IMR-90 (cell line): ENCODE measurements around the gene PDE8B. TPM values are rescaled to one million over a fixed set of nuclear protein-coding genes. Genes with fewer than 3 reads are reported as not detected.

Experiments used
- ATAC-seq: fragments of 200-7000 bp; cut with Tn5 transposase; 2 replicates; pipeline ENCODE4 v1.9.1; 2020; ENCODE audit warnings: low read depth, mild to moderate bottlenecking, moderate library complexity
- BruUV-seq: library from RNA; stranded (reverse); fragments of 400-500 nt; replicated peaks from 2 replicates; lab custom pipeline; 2021; lab: Mats Ljungman, UMichigan
- CTCF ChIA-PET: fragments of 300-600 bp; formaldehyde crosslinking; extraction: SDS; loops from one replicate; lab custom pipeline; 2021; ENCODE audit warnings: antibody characterized with exemption; lab: Yijun Ruan, JAX
- POLR2A ChIA-PET: fragments of 300-600 bp; sonication (Branson Sonifier 250); formaldehyde crosslinking; loops from one replicate; lab custom pipeline; 2022; ENCODE audit warnings: antibody characterized with exemption; ENCODE audit not compliant: unreplicated experiment; lab: Charles Lee
- DNase-seq: peaks from one replicate; pipeline ENCODE4 v3.0.0; 2013
- H2AFZ ChIP-seq: replicated peaks from 2 replicates; pipeline ENCODE3; 2013; ENCODE audit warnings: low read length, mild to moderate bottlenecking; ENCODE audit not compliant: poor library complexity
- H2AK5ac ChIP-seq: 2 replicates; pipeline ENCODE4 v1.6.1; 2013; ENCODE audit warnings: low read depth, low read length, inconsistent platforms
- H2AK9ac ChIP-seq: replicated peaks from 2 replicates; pipeline ENCODE3; 2013; ENCODE audit warnings: mild to moderate bottlenecking, low read depth, low read length, moderate library complexity; ENCODE audit not compliant: poor library complexity
- H2BK120ac ChIP-seq: 2 replicates; pipeline ENCODE4 v1.6.1; 2013; ENCODE audit warnings: low read depth, low read length, inconsistent platforms
- H2BK15ac ChIP-seq: 3 replicates; pipeline ENCODE4 v1.6.1; 2013; ENCODE audit warnings: low read depth, low read length, inconsistent platforms
- H2BK20ac ChIP-seq: 2 replicates; pipeline ENCODE4 v1.6.1; 2013; ENCODE audit warnings: low read depth, mild to moderate bottlenecking, inconsistent platforms, low read length, moderate library complexity
- H2BK5ac ChIP-seq: 2 replicates; pipeline ENCODE4 v1.6.1; 2013; ENCODE audit warnings: mild to moderate bottlenecking, low read depth, low read length, inconsistent platforms; ENCODE audit not compliant: poor library complexity, severe bottlenecking
- H3K14ac ChIP-seq: replicated peaks from 2 replicates; pipeline ENCODE4 v1.6.1; 2013; ENCODE audit warnings: low read depth, low read length, inconsistent platforms
- H3K18ac ChIP-seq: 2 replicates; pipeline ENCODE4 v1.6.1; 2013; ENCODE audit warnings: low read depth, low read length, control low read depth
- H3K23ac ChIP-seq: 2 replicates; pipeline ENCODE4 v1.6.1; 2013; ENCODE audit warnings: low read depth, low read length, inconsistent platforms
- H3K27ac ChIP-seq: 2 replicates; pipeline ENCODE4 v1.5.1; 2013; ENCODE audit warnings: mild to moderate bottlenecking, control low read depth, low read length; ENCODE audit not compliant: insufficient read depth
- H3K27me3 ChIP-seq: 2 replicates; pipeline ENCODE4 v1.6.1; 2013; ENCODE audit warnings: low read length; ENCODE audit not compliant: control insufficient read depth, insufficient read depth
- H3K36me3 ChIP-seq: 2 replicates; pipeline ENCODE4 v1.6.1; 2013; ENCODE audit warnings: low read length, mixed read lengths; ENCODE audit not compliant: control insufficient read depth, insufficient read depth
- H3K4ac ChIP-seq: 2 replicates; pipeline ENCODE4 v1.6.1; 2013; ENCODE audit warnings: low read depth, low read length, inconsistent platforms
- H3K4me1 ChIP-seq: 2 replicates; pipeline ENCODE4 v1.6.1; 2013; ENCODE audit warnings: low read length, mixed read lengths; ENCODE audit not compliant: control insufficient read depth, insufficient read depth
- H3K4me2 ChIP-seq: 2 replicates; pipeline ENCODE4 v1.6.1; 2013; ENCODE audit warnings: low read depth, mild to moderate bottlenecking, control low read depth, low read length, moderate library complexity
- H3K4me3 ChIP-seq: 2 replicates; pipeline ENCODE4 v1.5.1; 2013; ENCODE audit warnings: low read depth, mild to moderate bottlenecking, control low read depth, low read length, moderate library complexity; ENCODE audit not compliant: insufficient read depth
- H3K56ac ChIP-seq: 2 replicates; pipeline ENCODE4 v1.6.1; 2013; ENCODE audit warnings: low read length, inconsistent platforms; ENCODE audit not compliant: insufficient read depth; ENCODE audit errors: extremely low read depth
- H3K79me1 ChIP-seq, 2 experiments: 2 replicates each; pipeline ENCODE4 v1.6.1; 2013; ENCODE audit warnings: low read length in 2 of 2, inconsistent platforms in 1 of 2, low read depth in 1 of 2
- H3K9ac ChIP-seq: 2 replicates; pipeline ENCODE4 v1.6.1; 2013; ENCODE audit warnings: low read depth, low read length, control low read depth
- H3K9me1 ChIP-seq: 2 replicates; pipeline ENCODE4 v1.6.1; 2013; ENCODE audit warnings: low read length, inconsistent platforms; ENCODE audit not compliant: insufficient read depth
- H3K9me3 ChIP-seq: 2 replicates; pipeline ENCODE4 v1.6.1; 2013; ENCODE audit warnings: low read length; ENCODE audit not compliant: control insufficient read depth, insufficient read depth
- H4K20me1 ChIP-seq: 2 replicates; pipeline ENCODE4 v1.6.1; 2013; ENCODE audit warnings: low read length, inconsistent platforms; ENCODE audit not compliant: insufficient read depth
- H4K5ac ChIP-seq: 2 replicates; pipeline ENCODE4 v1.6.1; 2013; ENCODE audit warnings: mild to moderate bottlenecking, low read depth, low read length, control low read depth
- H4K8ac ChIP-seq, 2 experiments: 2 replicates each; pipeline ENCODE4 v1.6.1; 2013; ENCODE audit warnings: low read depth in 2 of 2, low read length in 2 of 2, control low read depth in 1 of 2, inconsistent platforms in 1 of 2
- H4K91ac ChIP-seq: 2 replicates; pipeline ENCODE4 v1.6.1; 2013; ENCODE audit warnings: low read depth, low read length, inconsistent platforms; ENCODE audit not compliant: insufficient read depth
- BHLHE40 ChIP-seq: fragments of 150-350 bp; IDR thresholded peaks from 2 replicates; pipeline ENCODE4 v1.6.1; 2016; ENCODE audit warnings: mild to moderate bottlenecking, low read depth, low read length
- CHD1 ChIP-seq: IDR thresholded peaks from 2 replicates; pipeline ENCODE4 v1.6.1; 2012; ENCODE audit warnings: low read depth, low read length, improper control_type of control experiment
- MAZ ChIP-seq: IDR thresholded peaks from 2 replicates; pipeline ENCODE4 v1.6.1; 2012; ENCODE audit warnings: low read depth, mild to moderate bottlenecking, low read length, improper control_type of control experiment, moderate library complexity, borderline replicate concordance
- NFE2L2 ChIP-seq: fragments of 150-350 bp; IDR thresholded peaks from 2 replicates; pipeline ENCODE4 v1.6.1; 2016; ENCODE audit warnings: low read depth, mild to moderate bottlenecking, low read length
- POLR2A ChIP-seq: IDR thresholded peaks from 2 replicates; pipeline ENCODE4 v1.6.1; 2012; ENCODE audit warnings: mild to moderate bottlenecking, low read depth, low read length
- SMC3 ChIP-seq: fragments of 150-350 bp; IDR thresholded peaks from 2 replicates; pipeline ENCODE4 v1.6.1; 2016; ENCODE audit warnings: low read depth, mild to moderate bottlenecking, antibody characterized with exemption, low read length, moderate library complexity
- WGBS, 2 experiments: methylation state at CpG; one replicate each; pipeline versions ENCODE4 v1.1.5 to v1.1.7; 2013; ENCODE audit warnings: missing lambda C conversion rate in 2 of 2; ENCODE audit not compliant: insufficient read length in 1 of 2; ENCODE audit errors: extremely low coverage in 2 of 2; 5-methylcytosine and 5-hydroxymethylcytosine counted together
- dilution Hi-C: fragments of 300-500 bp; cut with HindIII; formaldehyde crosslinking; loops from one replicate; pipeline ENCODE4 v1.14.3; 2018; ENCODE audit warnings: low sequenced_read_pairs; ENCODE audit not compliant: unreplicated experiment
- in situ Hi-C: fragments of 300-500 bp; cut with MboI; formaldehyde crosslinking; loops from 3 replicates; pipeline ENCODE4 v1.14.3; 2019; ENCODE audit warnings: low sequenced_read_pairs, inconsistent platforms, mixed read lengths
- intact Hi-C: fragments of 100-400 bp; cut with micrococcal nuclease; formaldehyde crosslinking; loops from 2 replicates; pipeline ENCODE4 v1.10.0; 2022
- polyA plus RNA-seq, 3 experiments: library from polyadenylated mRNA; depleted of rRNA; stranded (reverse); fragments of >200 nt; gene quantifications; 2 replicates each; pipeline ENCODE4 v1.2.3, GENCODE V29; 2012; ENCODE audit warnings: low replicate concordance in 1 of 3
- total RNA-seq: library from RNA; depleted of rRNA; stranded (reverse); fragments of >200 nt; gene quantifications from 2 replicates; pipeline ENCODE4 v1.2.3, GENCODE V29; 2012
- TF ChIP-seq, protein P1 (sequence below): conservative IDR thresholded peaks from 2 replicates; pipeline ENCODE4 v1.5.1; 2012; ENCODE audit warnings: mild to moderate bottlenecking, low read depth, low read length, improper control_type of control experiment
- TF ChIP-seq, protein P2 (sequence below): fragments of 150-350 bp; IDR thresholded peaks from 2 replicates; pipeline ENCODE4 v1.6.1; 2016; ENCODE audit warnings: low read depth, mild to moderate bottlenecking, low read length, moderate library complexity, borderline replicate concordance

Gene PDE8B
- total and polyA plus RNA-seq, 2 of the 4 experiments (the other 2 are of a cell fraction), result under 0.01 to 0.03 TPM

DNA sequence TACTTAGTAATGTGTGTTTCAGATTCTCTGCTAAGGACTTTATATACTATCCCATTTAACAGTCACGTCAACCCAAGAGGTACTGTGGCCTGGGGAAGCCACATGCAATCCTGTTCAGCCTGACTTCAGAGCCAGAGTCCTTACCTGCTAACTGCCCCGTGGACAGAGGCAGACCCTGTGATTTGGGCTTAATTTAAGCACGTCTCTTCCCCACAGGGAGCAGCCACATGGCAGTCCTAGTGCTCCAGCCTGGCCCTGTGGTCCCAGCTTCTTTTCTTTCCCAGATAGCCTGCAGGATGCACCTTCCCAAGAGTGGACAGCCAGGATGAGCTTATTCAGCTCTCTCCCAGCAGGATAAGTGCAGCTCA is 71.5 kb downstream of the PDE8B start:
- BruUV-seq, result no TSS peak

More for the DNA sequence above, 71.5 kb downstream of the PDE8B start:
- Histone ChIP-seq H3K9me3 (no peaks in the 10 kb centered on the region), H3K23ac (peak overlapping the region; percentile 1; the same call in 1 of the 2 replicates), H3K4me1 (peaks cover 7% of the 10 kb centered on the region), H4K5ac (0 out of 2 replicates have a peak overlapping the region, but pooled peaks have one; percentile 31), H3K4me2 (no peak overlapping the region; the same call in 1 of the 2 replicates), H3K56ac (no peak overlapping the region), H3K27me3 (no peaks in the 10 kb centered on the region), H2BK5ac (peak overlapping the region; percentile 47), H3K27ac (peak overlapping the region; percentile 16), H3K9me1 (peaks cover 8% of the 10 kb centered on the region; the same call in 1 of the 2 replicates), H3K36me3 (no peaks in the 10 kb centered on the region), H3K79me1 (no peaks in the 10 kb centered on the region), H2AK9ac (peak overlapping the region; percentile 10), H2AFZ (peak overlapping the region; percentile 81), H3K14ac (peak overlapping the region; percentile 53; the same call in 1 of the 2 replicates), H3K4me3 (no peak overlapping the region), H4K20me1 (no peaks in the 10 kb centered on the region), H2AK5ac (peak overlapping the region; percentile 64), H2BK20ac (peak overlapping the region; percentile 36), H2BK15ac (peak overlapping the region; percentile 83; the same call in 2 of the 3 replicates), H4K91ac (peak overlapping the region; percentile 53; the same call in 1 of the 2 replicates), H3K18ac (peak overlapping the region; percentile 31), H2BK120ac (peak overlapping the region; percentile 89), H4K8ac (peak overlapping the region in 1 of 2 experiments; percentile 58; a peak in 2 of 4 replicates), H3K4ac (peak overlapping the region; percentile 68), H3K9ac (peak overlapping the region; percentile 20; the same call in 1 of the 2 replicates)
- ATAC-seq, result no peak
- no CpG with 5 or more reads among the region's 3 CpGs for WGBS, 2 experiments
- ChIA-PET CTCF (interaction anchor here (0.6 to 1.1 kb wide), 5 partner anchors 10 to 600 kb away, joined by 3 to 5 read pairs (median 3); no protein-coding TSS in a partner anchor), POLR2A (no interaction called here)
- intact Hi-C loops (loop anchor here (5.0 kb wide), 1 partner anchor 210 kb away; the partner anchor contains the start of gene WDR41), in situ Hi-C loops (no loop called here), dilution Hi-C loops (no loop called here)
- TF ChIP-seq, protein P1, sequence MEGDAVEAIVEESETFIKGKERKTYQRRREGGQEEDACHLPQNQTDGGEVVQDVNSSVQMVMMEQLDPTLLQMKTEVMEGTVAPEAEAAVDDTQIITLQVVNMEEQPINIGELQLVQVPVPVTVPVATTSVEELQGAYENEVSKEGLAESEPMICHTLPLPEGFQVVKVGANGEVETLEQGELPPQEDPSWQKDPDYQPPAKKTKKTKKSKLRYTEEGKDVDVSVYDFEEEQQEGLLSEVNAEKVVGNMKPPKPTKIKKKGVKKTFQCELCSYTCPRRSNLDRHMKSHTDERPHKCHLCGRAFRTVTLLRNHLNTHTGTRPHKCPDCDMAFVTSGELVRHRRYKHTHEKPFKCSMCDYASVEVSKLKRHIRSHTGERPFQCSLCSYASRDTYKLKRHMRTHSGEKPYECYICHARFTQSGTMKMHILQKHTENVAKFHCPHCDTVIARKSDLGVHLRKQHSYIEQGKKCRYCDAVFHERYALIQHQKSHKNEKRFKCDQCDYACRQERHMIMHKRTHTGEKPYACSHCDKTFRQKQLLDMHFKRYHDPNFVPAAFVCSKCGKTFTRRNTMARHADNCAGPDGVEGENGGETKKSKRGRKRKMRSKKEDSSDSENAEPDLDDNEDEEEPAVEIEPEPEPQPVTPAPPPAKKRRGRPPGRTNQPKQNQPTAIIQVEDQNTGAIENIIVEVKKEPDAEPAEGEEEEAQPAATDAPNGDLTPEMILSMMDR, result no peak
- TF ChIP-seq, protein P2, sequence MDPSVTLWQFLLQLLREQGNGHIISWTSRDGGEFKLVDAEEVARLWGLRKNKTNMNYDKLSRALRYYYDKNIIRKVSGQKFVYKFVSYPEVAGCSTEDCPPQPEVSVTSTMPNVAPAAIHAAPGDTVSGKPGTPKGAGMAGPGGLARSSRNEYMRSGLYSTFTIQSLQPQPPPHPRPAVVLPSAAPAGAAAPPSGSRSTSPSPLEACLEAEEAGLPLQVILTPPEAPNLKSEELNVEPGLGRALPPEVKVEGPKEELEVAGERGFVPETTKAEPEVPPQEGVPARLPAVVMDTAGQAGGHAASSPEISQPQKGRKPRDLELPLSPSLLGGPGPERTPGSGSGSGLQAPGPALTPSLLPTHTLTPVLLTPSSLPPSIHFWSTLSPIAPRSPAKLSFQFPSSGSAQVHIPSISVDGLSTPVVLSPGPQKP, result no peak
- TF ChIP-seq MAZ (no peak), SMC3 (no peak), BHLHE40 (no peak), NFE2L2 (no peak), CHD1 (no peak), POLR2A (no peak)
- no peak for DNase-seq
